HG02840 (cell line): Measurements from ENCODE around the gene C2orf81.
"Not testable (repeated sequence)": the region's sequence is repeated elsewhere in the genome, so short reads cannot be mapped to it uniquely, and the experiment has no call there.

Experiments used
- ATAC-seq: cut with Tn5 transposase; IDR thresholded peaks from one replicate; pipeline ENCODE4 v1.9.1; 2021; ENCODE audit warnings: mild to moderate bottlenecking, moderate library complexity, moderate number of reproducible peaks; ENCODE audit not compliant: unreplicated experiment, low FRiP score

Gene C2orf81

DNA sequence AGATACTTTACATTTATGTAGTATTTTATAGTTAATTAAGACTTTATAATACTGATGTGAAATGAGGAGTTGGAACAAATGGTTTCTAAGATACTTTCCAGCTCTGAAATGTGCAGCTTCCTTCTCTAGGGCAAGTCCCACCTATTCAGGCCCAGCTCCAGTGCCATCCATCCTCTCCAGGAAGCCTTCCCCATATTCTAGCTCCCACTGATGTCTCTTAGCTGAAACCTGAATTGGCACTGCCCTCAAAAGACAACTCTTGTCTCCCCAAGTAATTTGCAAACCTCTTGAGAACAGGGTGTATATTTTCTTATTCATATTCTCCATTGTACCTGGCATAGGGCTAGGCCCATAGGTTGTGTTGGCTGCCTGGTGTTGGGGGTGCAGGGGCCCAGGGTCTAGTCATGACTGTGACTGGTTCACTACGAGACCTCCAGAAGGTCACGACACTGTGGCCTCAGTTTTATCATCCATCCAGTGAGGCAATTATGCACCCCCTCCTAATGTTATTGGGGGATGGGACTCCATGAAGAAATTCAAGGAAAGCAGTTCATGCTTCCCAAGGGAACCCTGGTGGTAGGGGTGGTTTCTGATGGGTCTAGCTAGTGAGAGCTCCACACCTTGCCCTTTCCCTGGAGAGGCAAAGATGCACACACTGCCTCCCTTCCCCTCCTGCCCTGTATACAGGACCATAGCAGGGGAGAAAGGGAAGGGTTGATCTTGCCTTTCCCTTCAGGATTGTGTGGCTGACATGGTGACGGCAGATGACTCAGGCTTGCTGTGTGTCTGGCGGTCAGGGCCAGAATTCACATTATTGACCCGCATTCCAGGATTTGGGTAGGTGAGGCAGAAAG is 2.9 kb upstream of the C2orf81 start:
- ATAC-seq, result no peak

GRCh38 chr2:74423231-74424095 is 2.0 kb upstream of the C2orf81 start:
- ATAC-seq, result no peak

- not testable (repeated sequence) for ATAC-seq
Observed at GRCh38 chr2:74420443-74421103, 846 bp downstream of the C2orf81 start.

DNA sequence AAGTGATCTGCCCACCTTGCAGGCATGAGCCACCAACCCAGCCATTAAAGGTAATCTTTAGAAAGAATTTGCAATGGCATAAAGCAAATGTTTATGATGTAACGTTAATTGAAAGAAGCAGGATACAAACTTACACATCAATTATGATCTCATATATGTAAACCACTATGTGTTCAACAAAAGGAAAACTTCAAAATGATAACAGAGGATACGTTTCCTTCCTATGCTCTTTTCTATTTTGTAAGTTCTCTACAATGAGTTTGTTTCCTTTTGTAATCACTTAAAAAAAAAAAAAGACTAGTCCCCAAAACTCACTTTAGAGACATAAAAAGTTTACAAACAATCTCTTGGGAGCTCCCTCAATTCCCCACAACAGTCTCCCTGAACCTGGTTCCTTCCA is 1.4 kb downstream of the C2orf81 start:
- no peak for ATAC-seq

- ATAC-seq, result no peak
Observed at GRCh38 chr2:74419345-74419744, 2.1 kb downstream of the C2orf81 start.

GRCh38 chr2:74418312-74418711 is 3.1 kb downstream of the C2orf81 start:
- no peak for ATAC-seq

GRCh38 chr2:74417763-74418162 is 3.7 kb downstream of the C2orf81 start:
- ATAC-seq, result no peak

GRCh38 chr2:74417197-74417596 is 4.2 kb downstream of the C2orf81 start:
- ATAC-seq, result no peak

DNA sequence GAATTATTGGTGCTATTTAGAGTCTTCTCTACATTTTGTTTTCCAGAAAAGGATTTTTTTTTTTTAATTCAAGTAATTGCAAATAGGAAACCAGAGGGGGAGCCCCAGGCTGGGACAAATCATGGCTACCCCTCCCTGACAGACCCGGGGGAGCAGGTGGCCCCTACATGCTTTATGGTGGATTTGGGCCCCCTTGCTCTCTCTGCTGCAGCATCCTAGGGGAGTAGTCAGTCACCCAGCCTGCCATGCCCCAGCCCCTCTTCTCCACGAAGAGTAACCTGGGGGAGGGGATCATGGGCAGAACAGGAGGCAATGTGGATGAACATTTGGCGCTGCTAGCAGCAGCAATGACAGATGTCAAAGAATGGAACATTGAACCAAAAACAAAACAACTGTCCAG is 4.6 kb downstream of the C2orf81 start:
- ATAC-seq, result no peak

DNA sequence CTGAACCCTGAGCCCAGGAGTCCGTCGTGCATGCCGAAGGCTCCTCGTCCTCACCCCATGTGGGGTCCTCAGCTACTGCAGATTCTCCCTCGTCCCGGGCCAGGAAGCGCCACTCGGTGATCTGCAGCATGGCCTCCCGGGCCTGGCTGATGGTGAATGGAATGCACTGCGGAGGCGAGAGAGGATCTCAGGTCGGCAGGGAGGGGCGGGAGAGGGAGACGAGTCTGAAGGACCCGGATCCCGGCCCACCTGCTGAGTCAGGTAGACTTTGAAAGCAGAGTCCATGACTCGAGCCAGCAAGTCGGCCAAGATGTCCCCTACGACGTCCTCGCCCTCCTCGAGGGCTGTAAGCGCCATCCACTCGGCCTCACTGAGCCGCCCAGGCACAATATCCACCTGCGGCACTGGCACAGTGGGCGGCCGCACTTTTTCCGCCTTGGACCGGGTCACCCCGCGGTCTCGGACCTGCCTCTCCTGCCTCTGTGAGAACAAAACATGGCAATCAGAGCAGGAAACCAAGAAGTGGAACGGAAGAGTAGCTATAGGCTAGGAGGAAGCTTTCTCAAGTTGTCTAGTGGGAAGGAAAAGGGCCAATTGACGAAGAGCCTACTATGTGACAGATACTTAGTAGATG is 5.5 kb downstream of the C2orf81 start:
- no peak for ATAC-seq

DNA sequence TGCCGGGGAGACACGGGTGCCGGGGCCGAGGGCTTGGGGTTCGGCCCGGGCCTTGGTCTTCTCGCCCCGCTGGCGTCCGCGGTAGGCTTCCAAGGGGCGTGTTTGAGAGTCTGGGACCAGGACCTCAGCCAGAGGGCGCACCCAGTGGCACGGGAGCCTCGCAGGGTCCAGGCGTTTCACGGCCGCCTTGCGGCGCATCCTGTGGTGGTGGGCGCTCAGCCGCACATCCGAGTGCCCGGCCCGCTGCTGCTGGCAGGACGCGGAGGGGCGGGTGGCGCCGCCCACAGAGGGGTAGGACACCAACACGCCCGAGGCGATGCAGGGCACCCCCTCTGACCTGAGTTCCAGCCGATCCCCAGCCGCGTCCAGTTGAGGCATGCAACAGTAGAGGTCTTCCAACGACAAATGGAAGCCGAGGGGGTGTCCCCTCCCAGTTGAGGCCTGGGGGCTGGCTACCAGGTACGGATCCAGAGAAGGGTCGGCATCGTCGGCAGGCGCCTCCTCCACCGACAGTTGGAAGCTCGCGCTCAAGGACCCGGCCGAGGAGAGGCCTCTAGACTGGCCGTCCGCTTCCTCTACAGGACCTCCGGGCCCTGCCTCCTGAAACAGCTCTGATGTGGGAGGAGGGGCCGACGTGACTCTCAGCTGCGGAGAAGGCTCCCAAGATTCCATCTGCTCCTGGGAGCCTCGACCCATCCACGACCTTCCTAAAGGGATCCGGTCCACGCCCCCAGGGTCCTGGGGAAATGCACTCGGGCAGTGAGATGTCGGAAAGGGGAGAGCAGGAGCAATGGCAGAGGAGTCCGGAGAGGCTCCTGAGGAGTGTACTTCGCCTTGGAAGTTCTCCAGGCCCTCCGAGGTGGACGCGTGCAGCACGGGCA is 6.3 kb downstream of the C2orf81 start:
- ATAC-seq, result no peak

GRCh38 chr2:74414441-74414840 is 7.0 kb downstream of the C2orf81 start:
- no peak for ATAC-seq

- ATAC-seq, result no peak
Observed at GRCh38 chr2:74413001-74413698, 8.3 kb downstream of the C2orf81 start.

DNA sequence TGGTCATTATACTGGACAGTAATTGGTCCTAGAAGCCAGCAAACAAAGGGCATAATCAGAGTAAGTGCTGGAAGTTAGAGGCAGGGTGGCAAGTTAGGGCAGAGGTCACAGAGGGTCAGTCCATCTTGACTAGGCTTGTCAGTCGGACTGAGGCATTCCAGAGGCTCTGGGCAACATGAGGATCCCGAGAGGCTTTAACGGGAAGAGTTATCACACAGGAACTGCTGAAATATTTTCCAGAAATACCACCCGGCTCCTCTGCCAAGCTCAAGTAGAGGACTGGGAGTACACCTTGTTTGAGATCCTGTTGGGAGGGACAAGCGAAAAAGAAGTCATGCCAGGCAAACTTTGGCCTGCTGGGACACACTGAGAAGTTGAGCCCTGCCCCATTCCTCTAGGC is 13.7 kb downstream of the C2orf81 start:
- no peak for ATAC-seq

- ATAC-seq, result no peak
Observed at GRCh38 chr2:74406035-74406434, 15.4 kb downstream of the C2orf81 start.

- no peak for ATAC-seq
Observed at GRCh38 chr2:74401891-74402290, 19.5 kb downstream of the C2orf81 start.

- ATAC-seq, result no peak
Observed at GRCh38 chr2:74399785-74400184, 21.6 kb downstream of the C2orf81 start.

GRCh38 chr2:74396149-74396548 is 25.3 kb downstream of the C2orf81 start:
- no peak for ATAC-seq

GRCh38 chr2:74393525-74393924 is 27.9 kb downstream of the C2orf81 start:
- ATAC-seq, result no peak
